KMS-11 (cell line): ENCODE results near the gene BLOC1S3.

Experiments used
- H2AFZ ChIP-seq: fragments of 200-600 bp; sonication (generic); 2 replicates; pipeline ENCODE4 v1.6.1; 2016; ENCODE audit warnings: antibody characterized with exemption, mixed run types, low read depth
- H3K27ac ChIP-seq: fragments of 200-600 bp; sonication (generic); 2 replicates; pipeline ENCODE4 v1.6.1; 2016; ENCODE audit warnings: mild to moderate bottlenecking, mixed run types
- H3K27me3 ChIP-seq: fragments of 200-600 bp; sonication (generic); 2 replicates; pipeline ENCODE4 v1.6.1; 2017; ENCODE audit warnings: mild to moderate bottlenecking, low read depth, mixed run types, moderate library complexity; ENCODE audit not compliant: insufficient read depth
- H3K36me3 ChIP-seq: fragments of 200-600 bp; sonication (generic); 2 replicates; pipeline ENCODE4 v1.6.1; 2017; ENCODE audit warnings: mild to moderate bottlenecking, mixed run types; ENCODE audit not compliant: insufficient read depth
- H3K4me1 ChIP-seq: fragments of 200-600 bp; sonication (generic); 2 replicates; pipeline ENCODE4 v1.6.1; 2016; ENCODE audit warnings: mild to moderate bottlenecking, low read depth, mixed run types; ENCODE audit not compliant: poor library complexity, severe bottlenecking
- H3K4me2 ChIP-seq: fragments of 200-600 bp; sonication (generic); 2 replicates; pipeline ENCODE4 v1.7.0; 2016; ENCODE audit warnings: mild to moderate bottlenecking, mixed run types
- H3K4me3 ChIP-seq: fragments of 200-600 bp; sonication (generic); IDR thresholded peaks from 2 replicates; pipeline ENCODE4 v1.6.1; 2017; ENCODE audit warnings: low read depth, low read length, mixed read lengths; ENCODE audit not compliant: insufficient read depth
- H3K79me2 ChIP-seq: fragments of 200-600 bp; sonication (generic); 2 replicates; pipeline ENCODE4 v1.6.1; 2016; ENCODE audit warnings: low read depth, mixed run types; ENCODE audit not compliant: insufficient read depth
- H3K9ac ChIP-seq: fragments of 200-600 bp; sonication (generic); 2 replicates; pipeline ENCODE4 v1.6.1; 2016; ENCODE audit warnings: mild to moderate bottlenecking, mixed run types
- H4K20me1 ChIP-seq: fragments of 200-600 bp; sonication (generic); 2 replicates; pipeline ENCODE4 v1.6.1; 2016; ENCODE audit warnings: mild to moderate bottlenecking, mixed run types; ENCODE audit not compliant: insufficient read depth
- TF ChIP-seq, protein P1 (sequence below): fragments of 200-600 bp; sonication (generic); conservative IDR thresholded peaks from 2 replicates; pipeline ENCODE4 v1.6.1; 2017; ENCODE audit warnings: low read depth, mild to moderate bottlenecking, antibody characterized with exemption, low read length, moderate library complexity, mixed read lengths

The BLOC1S3 gene

DNA sequence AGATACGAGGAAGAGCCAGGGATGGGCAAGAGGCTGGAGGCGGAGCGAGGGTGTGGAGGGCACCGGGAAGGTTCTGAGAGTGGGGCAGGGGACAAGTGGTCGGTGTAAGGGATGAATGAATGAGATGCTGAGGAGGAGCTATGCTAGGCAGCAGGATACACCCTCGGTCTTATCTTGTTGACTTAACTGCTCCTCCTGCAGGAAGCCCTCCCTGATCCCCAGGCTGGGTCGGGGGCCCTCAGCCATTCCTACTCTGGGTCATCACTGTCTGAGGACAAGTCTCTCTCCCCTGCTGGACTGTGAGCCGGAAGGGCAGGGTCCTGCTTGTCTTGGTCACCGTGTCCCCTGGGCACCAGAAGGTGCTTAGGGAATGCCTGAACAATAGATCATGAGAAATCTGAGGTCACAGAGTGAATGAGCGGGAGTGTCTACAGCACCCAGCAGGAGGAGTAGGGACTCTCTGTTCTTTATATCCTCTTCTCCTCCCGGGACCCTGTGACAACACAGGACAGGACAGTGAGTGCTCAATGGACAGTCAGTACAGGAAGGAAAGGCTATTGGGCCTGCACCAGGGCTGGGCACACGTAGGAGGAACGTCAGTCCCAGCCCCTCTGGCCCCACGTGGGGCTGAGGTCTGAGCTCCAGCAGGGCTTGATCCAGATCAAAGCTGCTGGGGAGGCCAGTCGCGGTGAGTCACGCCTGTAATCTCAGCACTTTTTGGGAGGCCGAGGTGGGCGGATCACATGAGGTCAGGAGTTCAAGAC is 24.3 kb upstream of the BLOC1S3 start:
- no peak overlapping the region for H3K4me2 ChIP-seq
- H3K9ac ChIP-seq, result no peak overlapping the region
- H3K27me3 ChIP-seq, result no peaks in the 10 kb centered on the region
- H2AFZ ChIP-seq, result no peak overlapping the region
- H3K36me3 ChIP-seq, result no peaks in the 10 kb centered on the region
- no peaks in the 10 kb centered on the region for H3K4me1 ChIP-seq
- no peaks in the 10 kb centered on the region for H3K79me2 ChIP-seq
- H4K20me1 ChIP-seq, result no peaks in the 10 kb centered on the region
- H3K4me3 ChIP-seq, result no peak overlapping the region
- H3K27ac ChIP-seq, result no peak overlapping the region
- TF ChIP-seq, protein P1, sequence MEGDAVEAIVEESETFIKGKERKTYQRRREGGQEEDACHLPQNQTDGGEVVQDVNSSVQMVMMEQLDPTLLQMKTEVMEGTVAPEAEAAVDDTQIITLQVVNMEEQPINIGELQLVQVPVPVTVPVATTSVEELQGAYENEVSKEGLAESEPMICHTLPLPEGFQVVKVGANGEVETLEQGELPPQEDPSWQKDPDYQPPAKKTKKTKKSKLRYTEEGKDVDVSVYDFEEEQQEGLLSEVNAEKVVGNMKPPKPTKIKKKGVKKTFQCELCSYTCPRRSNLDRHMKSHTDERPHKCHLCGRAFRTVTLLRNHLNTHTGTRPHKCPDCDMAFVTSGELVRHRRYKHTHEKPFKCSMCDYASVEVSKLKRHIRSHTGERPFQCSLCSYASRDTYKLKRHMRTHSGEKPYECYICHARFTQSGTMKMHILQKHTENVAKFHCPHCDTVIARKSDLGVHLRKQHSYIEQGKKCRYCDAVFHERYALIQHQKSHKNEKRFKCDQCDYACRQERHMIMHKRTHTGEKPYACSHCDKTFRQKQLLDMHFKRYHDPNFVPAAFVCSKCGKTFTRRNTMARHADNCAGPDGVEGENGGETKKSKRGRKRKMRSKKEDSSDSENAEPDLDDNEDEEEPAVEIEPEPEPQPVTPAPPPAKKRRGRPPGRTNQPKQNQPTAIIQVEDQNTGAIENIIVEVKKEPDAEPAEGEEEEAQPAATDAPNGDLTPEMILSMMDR, result no peak

DNA sequence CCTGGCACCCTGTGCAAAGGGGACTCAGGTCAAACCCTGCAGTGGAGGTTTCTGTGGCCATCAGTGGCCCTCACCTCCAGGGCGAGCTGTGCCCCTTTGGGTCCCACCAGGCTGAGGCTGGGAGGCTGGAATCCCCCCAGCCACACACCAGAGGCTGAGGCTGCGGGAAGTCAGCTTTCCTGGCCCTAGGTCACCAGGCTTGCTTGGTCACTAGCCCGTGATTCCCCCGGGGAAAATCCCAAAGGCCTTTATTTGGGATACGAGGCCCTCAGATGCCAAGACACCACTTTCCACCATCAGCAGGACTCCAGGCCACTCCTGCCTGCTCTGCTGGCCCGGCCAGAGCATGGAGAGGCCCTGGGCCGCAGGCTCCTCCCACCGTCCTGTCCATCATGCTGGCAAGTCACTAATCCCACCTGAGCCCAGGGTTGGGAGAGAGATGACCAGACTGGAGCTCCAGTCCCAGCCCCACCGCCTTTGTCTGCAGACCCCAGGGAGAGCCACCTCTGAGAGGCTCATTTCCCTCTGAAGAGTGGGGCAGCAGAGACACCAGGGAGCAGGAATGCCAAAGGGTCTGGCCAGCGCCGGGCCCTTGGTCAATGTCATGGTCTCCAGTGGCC is 22.5 kb upstream of the BLOC1S3 start:
- H3K27ac ChIP-seq, result no peak overlapping the region
- H3K4me2 ChIP-seq, result no peak overlapping the region
- H3K27me3 ChIP-seq, result 0 out of 2 replicates have a peak, but pooled peaks cover 3% of the 10 kb centered on the region
- no peak overlapping the region for H3K9ac ChIP-seq
- H3K4me1 ChIP-seq, result no peaks in the 10 kb centered on the region
- no peaks in the 10 kb centered on the region for H4K20me1 ChIP-seq
- H3K79me2 ChIP-seq, result no peaks in the 10 kb centered on the region
- H3K36me3 ChIP-seq, result no peaks in the 10 kb centered on the region
- TF ChIP-seq, protein P1, result no peak
- H3K4me3 ChIP-seq, result no peak overlapping the region
- H2AFZ ChIP-seq, result no peak overlapping the region

GRCh38 chr19:45156751-45157150 is 21.8 kb upstream of the BLOC1S3 start:
- Histone ChIP-seq H3K79me2 (no peaks in the 10 kb centered on the region), H3K27me3 (0 out of 2 replicates have a peak, but pooled peaks cover 3% of the 10 kb centered on the region), H3K27ac (no peak overlapping the region), H3K9ac (no peak overlapping the region), H3K36me3 (no peaks in the 10 kb centered on the region), H3K4me3 (no peak overlapping the region), H3K4me1 (no peaks in the 10 kb centered on the region), H4K20me1 (no peaks in the 10 kb centered on the region), H2AFZ (no peak overlapping the region), H3K4me2 (no peak overlapping the region)
- TF ChIP-seq, protein P1, result no peak

- Histone ChIP-seq H3K4me2 (no peak overlapping the region), H3K36me3 (no peaks in the 10 kb centered on the region), H4K20me1 (no peaks in the 10 kb centered on the region), H3K27ac (no peak overlapping the region), H3K4me1 (peaks cover 2% of the 10 kb centered on the region), H3K79me2 (no peaks in the 10 kb centered on the region), H3K27me3 (0 out of 2 replicates have a peak, but pooled peaks cover 3% of the 10 kb centered on the region), H2AFZ (no peak overlapping the region), H3K9ac (no peak overlapping the region), H3K4me3 (no peak overlapping the region)
- TF ChIP-seq, protein P1, result no peak
Observed at GRCh38 chr19:45158503-45159209, 19.9 kb upstream of the BLOC1S3 start.
